Aorta (tissue), 5 donors: Measurements from ENCODE around the gene SYCP2L. TPM values are rescaled to one million over a fixed set of nuclear protein-coding genes. Genes with fewer than 3 reads are reported as not detected.

Experiments
- ATAC-seq: fragments of 200-7000 bp; cut with Tn5 transposase; one replicate; pipeline ENCODE4 v1.9.1; 2022; ENCODE audit warnings: moderate library complexity; ENCODE audit not compliant: low FRiP score
- DNase-seq, 2 donors: peaks; one replicate each; pipeline ENCODE4 v3.0.0-alpha.2; 2020
- H3K27ac ChIP-seq, 2 donors: one replicate each; pipeline ENCODE4 v1.5.1; 2013; ENCODE audit warnings: low read length in 2 of 2, mild to moderate bottlenecking in 2 of 2, moderate library complexity in 2 of 2, control low read depth in 1 of 2, inconsistent platforms in 1 of 2, low read depth in 1 of 2
- H3K27me3 ChIP-seq, 2 donors: one replicate each; pipeline ENCODE4 v1.6.1; 2013; ENCODE audit warnings: control low read depth in 1 of 2, low read length in 1 of 2, mild to moderate bottlenecking in 1 of 2, moderate library complexity in 1 of 2; ENCODE audit not compliant: insufficient read depth in 2 of 2, control insufficient read depth in 1 of 2
- H3K36me3 ChIP-seq, 2 donors: one replicate each; pipeline ENCODE4 v1.6.1; 2013; ENCODE audit warnings: control low read depth in 1 of 2, low read length in 1 of 2, mild to moderate bottlenecking in 1 of 2; ENCODE audit not compliant: insufficient read depth in 2 of 2, control insufficient read depth in 1 of 2
- H3K4me1 ChIP-seq, 2 donors: one replicate each; pipeline ENCODE4 v1.6.1; 2013; ENCODE audit warnings: low read length in 2 of 2, control low read depth in 1 of 2, mild to moderate bottlenecking in 1 of 2, moderate library complexity in 1 of 2; ENCODE audit not compliant: insufficient read depth in 2 of 2, control insufficient read depth in 1 of 2
- H3K4me3 ChIP-seq, 2 donors: one replicate each; pipeline ENCODE4 v1.5.1; 2013; ENCODE audit warnings: low read length in 2 of 2, control low read depth in 1 of 2, mild to moderate bottlenecking in 1 of 2
- H3K9me3 ChIP-seq: one replicate; pipeline ENCODE4 v1.6.1; 2013; ENCODE audit warnings: mild to moderate bottlenecking, low read length; ENCODE audit not compliant: control insufficient read depth
- WGBS, 2 donors: extraction: QIAGEN DNeasy Blood & Tissue Kit; methylation state at CpG; one replicate each; pipeline ENCODE4 v1.1.7; 2013; 5-methylcytosine and 5-hydroxymethylcytosine counted together
- intact Hi-C, 2 donors: fragments of 100-400 bp; cut with DNase I; formaldehyde crosslinking; loops; one replicate each; pipeline versions ENCODE4 v1.14.2 to v1.15.0; 2022
- polyA plus RNA-seq, 2 donors: library from polyadenylated mRNA; stranded (reverse); fragments of 200-250 nt; gene quantifications; one replicate each; pipeline ENCODE4 v1.2.3, GENCODE V29; 2013
- total RNA-seq, 2 donors: library from RNA; stranded (reverse); fragmentation: NEBNext Ultra II Directional; extraction: Animal tissue kit (Norgen Biotek cat#: 25700); gene quantifications; one replicate each; pipeline ENCODE4 v1.2.1, GENCODE V29; 2021
- donor health status: healthy with polysubstance abuse.
- donor health status: Bipolar disorder and iron deficiency.
- donor health status: DM: no; HTN: no; CAD: no.
- donor health status: DM: no; HTN: no; CAD: no.
- donor health status: DM: yes; HTN: yes; CAD: no.

The SYCP2L gene
- total and polyA plus RNA-seq, 4 donors = 0.95 to 2.0 (median 1.3) TPM; not detected in 1

DNA sequence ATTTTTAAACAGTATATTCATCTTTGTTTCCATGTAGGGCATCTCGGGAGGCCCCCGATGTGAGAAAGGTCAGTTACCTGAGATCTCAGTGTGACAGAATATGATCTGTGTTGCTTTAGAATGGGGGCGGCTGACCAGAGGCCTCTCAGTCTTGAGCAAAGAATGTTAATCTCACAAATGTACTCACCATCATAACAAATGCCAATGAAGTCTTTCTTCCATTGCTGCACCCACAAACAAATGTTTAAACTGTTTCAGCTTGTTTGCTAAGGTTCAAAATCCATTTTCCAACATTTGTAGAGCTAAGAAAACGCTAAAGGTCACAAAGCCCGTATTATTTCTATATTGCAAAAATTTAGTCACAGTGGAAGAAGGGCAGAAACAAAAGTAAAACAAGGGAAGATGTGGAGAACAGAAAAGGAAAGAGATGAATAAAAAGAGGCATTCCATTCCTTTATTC is 125.5 kb downstream of the SYCP2L start:
- Histone ChIP-seq H3K4me3 (no peak overlapping the region), H3K27me3 (peaks cover 0 to 1% of the 10 kb centered on the region in 2 donors), H3K4me1 (no peaks in the 10 kb centered on the region), H3K36me3 (no peaks in the 10 kb centered on the region), H3K9me3 (no peaks in the 10 kb centered on the region), H3K27ac (no peak overlapping the region)
- intact Hi-C loops = no loop called here
- ATAC-seq = no peak
- 51 to 54% methylated on average over 5 of the region's 5 CpGs for WGBS, 2 donors
- DNase-seq = no peak

DNA sequence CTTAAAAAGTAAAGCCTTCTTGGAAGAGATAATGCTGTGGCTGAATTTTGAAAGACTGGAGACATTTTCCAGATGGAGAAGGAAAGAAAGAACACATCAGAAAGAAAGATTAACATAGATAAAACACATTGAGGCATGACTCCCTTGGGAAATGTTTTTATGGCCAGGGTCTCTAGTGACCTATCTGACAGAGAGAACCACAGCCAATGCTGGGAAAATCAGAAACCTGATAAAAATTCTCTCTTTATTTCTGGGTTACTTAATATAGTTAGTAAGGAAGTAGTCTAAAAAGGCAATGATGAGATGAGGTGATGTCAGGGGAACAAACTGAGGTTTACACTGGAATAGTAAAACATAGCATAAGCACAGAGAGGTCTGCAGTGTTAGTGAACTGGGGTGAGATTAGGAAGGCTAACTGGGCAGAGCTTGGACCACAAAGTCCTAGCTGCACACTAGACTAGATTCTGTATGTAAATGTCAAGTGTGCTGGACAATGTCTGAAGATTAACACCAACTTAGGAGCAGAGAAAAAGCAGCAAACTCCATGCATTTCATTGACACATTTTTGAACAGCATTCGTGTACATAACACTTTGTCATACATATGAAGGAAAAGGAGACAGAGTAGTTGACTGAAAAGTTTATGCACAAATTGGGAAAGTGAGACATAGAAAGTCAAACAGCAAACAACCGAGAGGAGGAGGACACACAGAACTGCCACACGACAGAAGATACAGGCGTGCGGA is 126.3 kb downstream of the SYCP2L start:
- intact Hi-C loops = no loop called here
- Histone ChIP-seq H3K27me3 (peaks cover 0 to 1% of the 10 kb centered on the region in 2 donors), H3K27ac (no peak overlapping the region), H3K9me3 (no peaks in the 10 kb centered on the region), H3K4me1 (no peaks in the 10 kb centered on the region), H3K4me3 (no peak overlapping the region), H3K36me3 (no peaks in the 10 kb centered on the region)
- ATAC-seq = no peak
- 83% methylated on average over 5 of the region's 5 CpGs for WGBS, 2 donors
- DNase-seq = no peak

GRCh38 chr6:11013721-11014070 is 126.8 kb downstream of the SYCP2L start:
- Histone ChIP-seq H3K4me3 (no peak overlapping the region), H3K4me1 (no peaks in the 10 kb centered on the region), H3K36me3 (no peaks in the 10 kb centered on the region), H3K27ac (no peak overlapping the region), H3K27me3 (peaks cover 0 to 1% of the 10 kb centered on the region in 2 donors), H3K9me3 (no peaks in the 10 kb centered on the region)
- DNase-seq (no peak), ATAC-seq (no peak)
- intact Hi-C loops = no loop called here
- 82 to 83% methylated on average over 3 of the region's 3 CpGs for WGBS, 2 donors

- Histone ChIP-seq H3K36me3 (no peaks in the 10 kb centered on the region), H3K27ac (no peak overlapping the region), H3K27me3 (peaks cover 0 to 1% of the 10 kb centered on the region in 2 donors), H3K9me3 (no peaks in the 10 kb centered on the region), H3K4me3 (no peak overlapping the region), H3K4me1 (no peaks in the 10 kb centered on the region)
- intact Hi-C loops = no loop called here
- DNase-seq (no peak), ATAC-seq (no peak)
These were observed 128.2 kb downstream of the SYCP2L start for GRCh38 chr6:11015102-11015501.

DNA sequence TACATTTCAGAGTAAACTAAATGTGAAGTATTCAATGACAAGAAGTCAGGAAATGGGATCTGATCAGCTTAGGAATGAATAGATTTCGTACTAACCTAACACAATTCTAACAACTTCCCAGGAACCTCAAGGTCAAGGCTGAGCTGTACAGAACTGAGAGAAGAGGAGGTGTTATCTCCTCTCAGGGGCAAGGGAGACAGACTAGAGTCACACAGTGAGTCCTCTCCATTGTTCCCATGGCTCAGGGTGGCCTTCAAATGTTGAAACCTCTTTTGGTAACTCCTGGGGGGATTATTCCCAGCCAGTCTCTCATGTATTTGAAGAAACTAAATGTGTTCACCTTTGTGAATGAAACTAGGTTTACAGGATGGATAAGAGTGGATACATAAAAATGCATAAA is 129.6 kb downstream of the SYCP2L start:
- Histone ChIP-seq H3K27me3 (peaks cover 0 to 1% of the 10 kb centered on the region in 2 donors), H3K27ac (no peak overlapping the region), H3K9me3 (no peaks in the 10 kb centered on the region), H3K4me3 (no peak overlapping the region), H3K36me3 (no peaks in the 10 kb centered on the region), H3K4me1 (no peaks in the 10 kb centered on the region)
- DNase-seq = no peak
- intact Hi-C loops = no loop called here
- WGBS, 2 donors = 56 to 95% methylated on average over 1 of the region's 1 CpG
- no peak for ATAC-seq

DNA sequence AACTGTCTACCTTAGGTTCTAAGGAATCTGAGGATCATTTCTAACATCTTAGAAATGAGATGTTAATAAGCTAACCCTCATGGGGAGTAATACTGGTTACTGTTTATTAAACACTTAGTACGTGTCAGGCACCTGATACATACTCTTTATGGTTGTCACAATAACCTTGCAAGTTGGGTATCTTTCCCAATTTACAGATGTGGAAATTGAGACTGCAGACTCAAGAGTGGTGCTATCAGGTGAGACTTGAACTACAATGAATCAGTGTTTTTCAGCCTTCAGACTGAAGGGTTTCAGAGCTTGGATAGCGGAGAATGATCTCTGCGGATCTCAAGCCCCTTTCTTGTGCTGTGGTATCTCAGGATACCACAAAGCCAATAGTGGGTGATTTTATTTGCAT is 130.2 kb downstream of the SYCP2L start:
- Histone ChIP-seq H3K27ac (no peak overlapping the region), H3K9me3 (no peaks in the 10 kb centered on the region), H3K4me1 (no peaks in the 10 kb centered on the region), H3K36me3 (no peaks in the 10 kb centered on the region), H3K4me3 (no peak overlapping the region), H3K27me3 (peaks cover 0 to 1% of the 10 kb centered on the region in 2 donors)
- 96 to 98% methylated on average over 3 of the region's 3 CpGs for WGBS, 2 donors
- intact Hi-C loops = no loop called here
- ATAC-seq (no peak), DNase-seq (no peak)

DNA sequence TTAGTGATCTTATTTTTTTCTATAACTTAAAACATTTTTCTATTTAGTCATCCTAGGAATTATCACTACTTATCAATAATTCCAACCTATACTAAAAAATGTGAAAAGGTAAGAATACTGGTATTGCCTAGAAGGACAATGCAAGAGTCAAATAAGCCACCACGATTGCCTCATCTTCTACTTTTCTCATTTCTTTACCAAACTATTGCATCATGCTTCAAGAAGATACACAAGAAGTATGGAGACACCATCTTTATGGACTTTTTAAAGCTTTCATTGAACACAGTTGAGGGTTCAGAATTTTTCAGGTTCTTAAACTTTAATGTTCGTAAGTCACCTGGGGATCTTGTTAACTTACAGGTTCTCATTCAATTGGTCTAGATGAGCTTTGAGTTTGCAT is 131.4 kb downstream of the SYCP2L start:
- no peaks in the 10 kb centered on the region for H3K4me1 ChIP-seq
- H3K36me3 ChIP-seq = no peaks in the 10 kb centered on the region
- H3K27ac ChIP-seq = no peak overlapping the region
- no peak overlapping the region for H3K4me3 ChIP-seq
- WGBS, 2 donors = 94 to 99% methylated on average over 2 of the region's 2 CpGs
- intact Hi-C loops = no loop called here
- H3K27me3 ChIP-seq = peaks cover 0 to 1% of the 10 kb centered on the region in 2 donors
- DNase-seq (no peak), ATAC-seq (no peak)
- no peaks in the 10 kb centered on the region for H3K9me3 ChIP-seq

DNA sequence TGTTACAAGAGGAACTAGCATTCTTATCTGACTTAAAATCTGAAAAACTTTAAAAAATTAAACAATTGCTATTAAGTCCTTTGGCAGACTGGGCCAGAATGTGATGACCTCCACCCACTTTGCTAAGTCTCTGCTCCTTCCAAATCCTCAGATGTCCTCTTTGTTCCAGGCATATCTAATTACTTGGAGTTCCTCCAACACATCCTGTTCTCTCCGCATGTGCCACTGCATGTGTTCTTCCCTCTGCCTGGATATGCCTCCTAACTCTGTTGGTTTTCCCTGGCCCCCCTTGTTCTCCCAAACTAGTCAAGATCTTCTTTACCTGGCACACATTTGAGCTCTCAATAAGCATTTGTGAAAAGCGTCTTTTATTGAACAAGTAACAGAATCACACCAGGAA is 134.2 kb downstream of the SYCP2L start:
- Histone ChIP-seq H3K27me3 (peaks cover 0 to 1% of the 10 kb centered on the region in 2 donors), H3K36me3 (no peaks in the 10 kb centered on the region), H3K9me3 (no peaks in the 10 kb centered on the region), H3K4me1 (no peaks in the 10 kb centered on the region), H3K4me3 (no peak overlapping the region), H3K27ac (no peak overlapping the region)
- no peak for DNase-seq
- ATAC-seq = no peak
- 62 to 74% methylated on average over 2 of the region's 2 CpGs for WGBS, 2 donors
- intact Hi-C loops = no loop called here

DNA sequence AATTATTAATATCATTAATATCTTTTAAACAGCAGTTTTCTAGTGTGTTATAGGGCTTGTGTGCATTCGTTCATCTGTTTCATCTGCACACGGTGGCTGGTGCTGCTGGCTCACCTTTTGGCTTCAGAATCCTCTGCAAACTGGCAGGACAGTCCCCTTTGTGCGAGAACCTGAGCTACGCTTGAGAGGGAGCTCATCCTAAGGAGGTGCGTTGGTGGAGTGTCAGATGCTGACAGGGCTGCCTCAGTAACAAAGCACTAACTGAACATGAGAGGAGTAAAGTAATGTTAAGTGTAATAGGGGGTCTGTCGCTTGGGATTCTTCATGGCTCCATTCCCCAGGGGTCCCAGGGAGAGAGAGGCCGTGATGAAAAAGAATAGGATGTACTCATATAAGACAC is 134.9 kb downstream of the SYCP2L start:
- no peak for DNase-seq
- no peak for ATAC-seq
- H3K27ac ChIP-seq = no peak overlapping the region
- no peaks in the 10 kb centered on the region for H3K9me3 ChIP-seq
- 71 to 72% methylated on average over 7 of the region's 7 CpGs for WGBS, 2 donors
- intact Hi-C loops = no loop called here
- no peaks in the 10 kb centered on the region for H3K36me3 ChIP-seq
- H3K4me1 ChIP-seq = no peaks in the 10 kb centered on the region
- no peaks in the 10 kb centered on the region for H3K27me3 ChIP-seq
- no peak overlapping the region for H3K4me3 ChIP-seq
